Right atrium auricular region (tissue), 2 donors: ENCODE data around the gene SLC39A11. TPM values are rescaled to one million over a fixed set of nuclear protein-coding genes. Genes with fewer than 3 reads are reported as not detected.

ENCODE experiments used
- DNase-seq: peaks from one replicate; pipeline ENCODE4 v3.0.0-alpha.2; 2019; ENCODE audit warnings: low spot score
- H3K27ac ChIP-seq, 2 donors: fragments of 200-600 bp; sonication (generic); 1 replicate in 1 of 2; 2 replicates in 1 of 2; pipeline ENCODE4 v1.5.1; 2016 to 2019
- H3K27me3 ChIP-seq, 2 donors: fragments of 200-600 bp; sonication (generic); one replicate each; pipeline versions ENCODE4 v1.5.1 to v1.6.0; 2017 to 2019
- H3K36me3 ChIP-seq: fragments of 200-600 bp; sonication (generic); one replicate; pipeline ENCODE4 v1.5.1; 2016
- H3K4me1 ChIP-seq, 2 donors: fragments of 200-600 bp; sonication (generic); one replicate each; pipeline versions ENCODE4 v1.5.1 to v1.6.0; 2017 to 2019
- H3K4me3 ChIP-seq, 2 donors: fragments of 200-600 bp; sonication (generic); 1 replicate in 1 of 2; 2 replicates in 1 of 2; pipeline ENCODE4 v1.5.1; 2017 to 2019; ENCODE audit warnings: mild to moderate bottlenecking in 1 of 2, moderate library complexity in 1 of 2
- H3K9me3 ChIP-seq, 2 donors: fragments of 200-600 bp; sonication (generic); one replicate each; pipeline ENCODE4 v1.5.1; 2019
- CTCF ChIP-seq, 2 donors: fragments of 200-600 bp; sonication (generic); IDR thresholded peaks; one replicate each; pipeline ENCODE4 v1.5.1; 2019; ENCODE audit warnings: antibody characterized with exemption in 2 of 2
- total RNA-seq, 2 donors: library from RNA; depleted of rRNA; stranded (reverse); fragments of >200 nt; gene quantifications; one replicate each; pipeline ENCODE4 v1.1.0, GENCODE V29; 2016

SLC39A11 gene
- total RNA-seq, 2 donors from 2014 or later: 7.4 to 15.5 TPM

- H3K9me3 ChIP-seq: no peaks in the 10 kb centered on the region
- no peaks in the 10 kb centered on the region for H3K36me3 ChIP-seq
- H3K4me3 ChIP-seq: no peak overlapping the region
- TF ChIP-seq CTCF (IDR thresholded peaks at IDR 0.05): no peak
- H3K4me1 ChIP-seq: no peaks in the 10 kb centered on the region
- no peak overlapping the region for H3K27ac ChIP-seq
- H3K27me3 ChIP-seq: no peaks in the 10 kb centered on the region
- DNase-seq: no peak
Observed at GRCh38 chr17:72681844-72682243, 410.6 kb downstream of the SLC39A11 start.

- Histone ChIP-seq H3K4me1 (no peaks in the 10 kb centered on the region), H3K36me3 (no peaks in the 10 kb centered on the region), H3K4me3 (no peak overlapping the region), H3K9me3 (no peaks in the 10 kb centered on the region), H3K27ac (no peak overlapping the region), H3K27me3 (no peaks in the 10 kb centered on the region)
- no peak for TF ChIP-seq CTCF (IDR thresholded peaks at IDR 0.05)
- no peak for DNase-seq
Observed at GRCh38 chr17:72677714-72678390, 414.6 kb downstream of the SLC39A11 start.

- no peak for DNase-seq
- no peaks in the 10 kb centered on the region for H3K4me1 ChIP-seq
- no peak for TF ChIP-seq CTCF (IDR thresholded peaks at IDR 0.05)
- no peaks in the 10 kb centered on the region for H3K9me3 ChIP-seq
- H3K4me3 ChIP-seq: no peak overlapping the region
- H3K27me3 ChIP-seq: no peaks in the 10 kb centered on the region
- no peak overlapping the region for H3K27ac ChIP-seq
- no peaks in the 10 kb centered on the region for H3K36me3 ChIP-seq
Observed at GRCh38 chr17:72677108-72677507, 415.4 kb downstream of the SLC39A11 start.

GRCh38 chr17:72672729-72673128 is 419.8 kb downstream of the SLC39A11 start:
- Histone ChIP-seq H3K4me3 (no peak overlapping the region), H3K9me3 (no peaks in the 10 kb centered on the region), H3K27ac (no peak overlapping the region), H3K4me1 (no peaks in the 10 kb centered on the region), H3K27me3 (no peaks in the 10 kb centered on the region), H3K36me3 (no peaks in the 10 kb centered on the region)
- no peak for DNase-seq
- no peak for TF ChIP-seq CTCF (IDR thresholded peaks at IDR 0.05)

GRCh38 chr17:72671016-72671415 is 421.5 kb downstream of the SLC39A11 start:
- no peaks in the 10 kb centered on the region for H3K36me3 ChIP-seq
- no peaks in the 10 kb centered on the region for H3K9me3 ChIP-seq
- no peaks in the 10 kb centered on the region for H3K27me3 ChIP-seq
- H3K27ac ChIP-seq: no peak overlapping the region
- no peak overlapping the region for H3K4me3 ChIP-seq
- TF ChIP-seq CTCF (IDR thresholded peaks at IDR 0.05): no peak
- no peaks in the 10 kb centered on the region for H3K4me1 ChIP-seq
- DNase-seq: no peak
